Measurements from ENCODE around the gene PPP1R3D. TPM values are rescaled to one million over a fixed set of nuclear protein-coding genes. Genes with fewer than 3 reads are reported as not detected.

Gene PPP1R3D
- total RNA-seq, 1 donor from 2014 or later, result 11.4 TPM

DNA sequence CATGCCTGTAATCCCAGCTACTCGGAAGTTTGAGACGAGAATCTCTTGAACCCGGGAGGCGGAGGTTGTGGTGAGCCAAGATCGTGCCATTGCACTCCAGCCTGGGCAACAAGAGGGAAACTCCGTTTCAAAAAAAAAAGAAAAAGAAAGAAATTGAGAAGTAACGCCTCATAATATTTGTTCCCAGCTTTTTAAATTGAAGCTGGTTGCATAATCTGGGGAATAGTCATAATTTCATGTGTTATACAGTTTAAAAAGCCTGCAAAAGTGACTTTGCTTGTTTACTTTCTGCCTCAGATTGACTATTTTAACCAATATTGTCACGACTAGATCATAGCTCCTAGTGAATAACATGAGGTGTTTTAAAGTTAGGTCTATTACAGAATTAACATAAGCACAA, 7.3 kb upstream of the PPP1R3D start:
- peaks cover 63% of the 10 kb centered on the region for H3K4me1 ChIP-seq
- H3K9me3 ChIP-seq (replicated peaks), result no peaks in the 10 kb centered on the region
- no peak overlapping the region for H3K4me3 ChIP-seq
- no peak overlapping the region for H3K27ac ChIP-seq (replicated peaks)
- no peak for DNase-seq
- intact Hi-C loops (cut with micrococcal nuclease), result no loop called here
- TF ChIP-seq, protein P1, sequence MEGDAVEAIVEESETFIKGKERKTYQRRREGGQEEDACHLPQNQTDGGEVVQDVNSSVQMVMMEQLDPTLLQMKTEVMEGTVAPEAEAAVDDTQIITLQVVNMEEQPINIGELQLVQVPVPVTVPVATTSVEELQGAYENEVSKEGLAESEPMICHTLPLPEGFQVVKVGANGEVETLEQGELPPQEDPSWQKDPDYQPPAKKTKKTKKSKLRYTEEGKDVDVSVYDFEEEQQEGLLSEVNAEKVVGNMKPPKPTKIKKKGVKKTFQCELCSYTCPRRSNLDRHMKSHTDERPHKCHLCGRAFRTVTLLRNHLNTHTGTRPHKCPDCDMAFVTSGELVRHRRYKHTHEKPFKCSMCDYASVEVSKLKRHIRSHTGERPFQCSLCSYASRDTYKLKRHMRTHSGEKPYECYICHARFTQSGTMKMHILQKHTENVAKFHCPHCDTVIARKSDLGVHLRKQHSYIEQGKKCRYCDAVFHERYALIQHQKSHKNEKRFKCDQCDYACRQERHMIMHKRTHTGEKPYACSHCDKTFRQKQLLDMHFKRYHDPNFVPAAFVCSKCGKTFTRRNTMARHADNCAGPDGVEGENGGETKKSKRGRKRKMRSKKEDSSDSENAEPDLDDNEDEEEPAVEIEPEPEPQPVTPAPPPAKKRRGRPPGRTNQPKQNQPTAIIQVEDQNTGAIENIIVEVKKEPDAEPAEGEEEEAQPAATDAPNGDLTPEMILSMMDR (IDR thresholded peaks at IDR 0.05; ENCODE audit: borderline replicate concordance), result no peak
- peaks cover 47% of the 10 kb centered on the region for H3K36me3 ChIP-seq
- H3K27me3 ChIP-seq (ENCODE audit: low read depth), result no peaks in the 10 kb centered on the region

DNA sequence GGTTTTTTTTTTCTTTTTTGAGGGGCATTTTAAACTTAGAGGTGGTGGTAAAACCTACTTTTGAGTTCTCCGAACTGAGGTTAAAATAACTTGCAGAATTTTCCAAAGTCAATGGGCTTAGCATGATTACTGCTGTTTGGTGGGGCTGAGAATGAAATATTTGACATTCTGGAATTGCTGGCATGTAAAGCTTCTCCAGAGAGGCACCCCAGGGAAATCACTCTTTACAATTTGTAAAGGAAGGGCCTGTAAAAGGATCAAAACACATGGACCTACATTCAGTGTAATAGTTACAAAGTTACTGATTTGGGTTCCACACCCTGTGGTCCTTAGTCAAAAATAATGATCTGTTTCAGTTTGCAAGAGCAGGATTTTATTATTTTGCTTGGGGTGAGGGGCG, 5.6 kb upstream of the PPP1R3D start:
- H3K27me3 ChIP-seq (ENCODE audit: low read depth), result no peaks in the 10 kb centered on the region
- DNase-seq, result no peak
- H3K27ac ChIP-seq (replicated peaks), result peak overlapping the region; percentile 45
- peaks cover 78% of the 10 kb centered on the region for H3K4me1 ChIP-seq
- intact Hi-C loops (cut with micrococcal nuclease), result no loop called here
- TF ChIP-seq, protein P1 (IDR thresholded peaks at IDR 0.05; ENCODE audit: borderline replicate concordance), result no peak
- H3K9me3 ChIP-seq (replicated peaks), result no peaks in the 10 kb centered on the region
- no peak overlapping the region for H3K4me3 ChIP-seq
- peaks cover 39% of the 10 kb centered on the region for H3K36me3 ChIP-seq

DNA sequence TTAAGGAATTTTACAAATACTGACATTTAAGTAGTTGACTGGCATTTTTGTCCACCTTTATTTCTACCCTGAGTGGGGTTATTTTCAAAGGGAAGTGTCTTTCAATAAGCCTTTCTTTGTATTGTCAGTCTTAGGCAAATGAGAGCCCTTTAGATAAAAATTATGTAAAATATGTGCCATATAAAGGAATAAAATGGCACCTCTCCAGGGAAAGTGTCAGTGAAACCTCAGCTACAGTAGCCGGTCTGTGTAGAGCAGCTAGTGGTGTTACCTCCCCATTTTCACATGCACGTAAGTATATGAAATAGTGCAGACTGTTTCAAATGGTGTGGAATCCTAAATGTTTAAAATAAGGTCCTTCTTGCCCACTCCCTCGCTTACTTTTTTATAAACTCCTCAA, 5.1 kb upstream of the PPP1R3D start:
- Histone ChIP-seq H3K4me1 (peaks cover 78% of the 10 kb centered on the region), H3K27ac (replicated peaks) (peak overlapping the region; percentile 45), H3K4me3 (no peak overlapping the region), H3K9me3 (replicated peaks) (no peaks in the 10 kb centered on the region), H3K36me3 (peaks cover 37% of the 10 kb centered on the region), H3K27me3 (ENCODE audit: low read depth) (no peaks in the 10 kb centered on the region)
- intact Hi-C loops (cut with micrococcal nuclease), result no loop called here
- TF ChIP-seq, protein P1 (IDR thresholded peaks at IDR 0.05; ENCODE audit: borderline replicate concordance), result no peak
- no peak for DNase-seq

DNA sequence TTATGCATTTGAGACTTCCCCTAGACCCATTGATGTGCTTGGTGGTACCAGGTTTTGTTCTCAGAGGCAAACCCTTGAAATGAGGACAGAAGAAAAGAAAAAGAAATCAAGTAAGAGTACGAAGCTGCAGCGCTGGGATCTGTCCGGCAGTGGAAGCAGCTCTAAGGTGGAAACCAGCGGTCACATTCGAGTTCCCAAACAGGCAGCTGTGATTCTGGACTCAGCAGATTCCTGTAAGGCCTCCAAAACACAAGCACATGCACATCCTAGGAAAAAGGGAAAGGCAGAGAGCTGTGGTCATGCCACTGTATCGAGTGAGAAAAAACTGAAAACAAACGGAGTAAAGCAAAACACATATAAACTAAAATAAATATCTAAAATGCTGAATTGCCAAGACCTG, 4.6 kb upstream of the PPP1R3D start:
- peak overlapping the region; percentile 45 for H3K27ac ChIP-seq (replicated peaks)
- intact Hi-C loops (cut with micrococcal nuclease), result no loop called here
- H3K36me3 ChIP-seq, result peaks cover 37% of the 10 kb centered on the region
- TF ChIP-seq, protein P1 (IDR thresholded peaks at IDR 0.05; ENCODE audit: borderline replicate concordance), result no peak
- no peaks in the 10 kb centered on the region for H3K9me3 ChIP-seq (replicated peaks)
- no peak overlapping the region for H3K4me3 ChIP-seq
- no peaks in the 10 kb centered on the region for H3K27me3 ChIP-seq (ENCODE audit: low read depth)
- peaks cover 81% of the 10 kb centered on the region for H3K4me1 ChIP-seq
- DNase-seq, result no peak

DNA sequence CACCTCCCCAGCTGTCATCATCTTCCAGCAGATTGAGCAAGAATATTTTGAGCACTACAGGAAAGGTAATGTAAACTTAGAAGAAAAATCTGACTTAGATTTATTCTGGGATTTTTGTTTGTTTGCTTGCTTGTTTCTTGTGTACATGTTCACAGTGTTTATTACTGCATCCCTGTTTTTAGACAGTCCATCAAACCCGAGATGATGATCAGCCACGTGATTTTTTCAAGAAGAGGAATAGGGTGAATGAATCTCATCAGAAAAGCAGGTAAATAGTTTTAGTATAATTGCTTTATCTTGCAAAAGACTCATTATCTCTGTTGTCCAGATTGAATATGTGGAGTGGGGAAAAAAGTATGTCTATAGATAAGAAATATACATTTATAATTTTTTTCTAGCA, 2.1 kb upstream of the PPP1R3D start:
- Histone ChIP-seq H3K27me3 (ENCODE audit: low read depth) (no peaks in the 10 kb centered on the region), H3K4me3 (peak overlapping the region; percentile 85), H3K36me3 (peaks cover 37% of the 10 kb centered on the region), H3K4me1 (peaks cover 83% of the 10 kb centered on the region), H3K27ac (replicated peaks) (peak overlapping the region; percentile 100), H3K9me3 (replicated peaks) (no peaks in the 10 kb centered on the region)
- no peak for DNase-seq
- TF ChIP-seq, protein P1 (IDR thresholded peaks at IDR 0.05; ENCODE audit: borderline replicate concordance), result no peak
- intact Hi-C loops (cut with micrococcal nuclease), result no loop called here

DNA sequence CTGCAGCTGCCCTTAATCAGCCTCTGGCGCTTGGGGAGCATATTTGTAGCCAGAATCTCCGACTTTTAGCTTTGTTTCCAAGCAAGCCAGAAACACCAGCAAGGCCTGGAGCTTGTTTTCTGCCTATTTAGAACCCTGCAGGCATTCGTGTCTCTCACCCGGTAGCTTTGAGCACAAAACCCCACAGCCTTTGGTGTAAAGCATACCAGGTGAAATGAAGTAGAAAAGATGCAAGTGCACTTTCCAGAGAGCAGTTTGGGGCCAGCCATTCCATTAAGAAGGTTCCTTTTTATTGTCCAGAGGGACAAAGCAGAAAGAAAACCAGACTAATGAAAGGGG, 820 bp upstream of the PPP1R3D start:
- DNase-seq, result no peak
- intact Hi-C loops (cut with micrococcal nuclease), result no loop called here
- Histone ChIP-seq H3K36me3 (peaks cover 37% of the 10 kb centered on the region), H3K4me3 (peak overlapping the region; percentile 85), H3K4me1 (peaks cover 83% of the 10 kb centered on the region), H3K27ac (replicated peaks) (peak overlapping the region; percentile 100), H3K27me3 (ENCODE audit: low read depth) (no peaks in the 10 kb centered on the region), H3K9me3 (replicated peaks) (no peaks in the 10 kb centered on the region)
- TF ChIP-seq, protein P1 (IDR thresholded peaks at IDR 0.05; ENCODE audit: borderline replicate concordance), result no peak
